ENCODE data around the gene LRFN2. TPM values are rescaled to one million over a fixed set of nuclear protein-coding genes. Genes with fewer than 3 reads are reported as not detected.

The LRFN2 gene
- total RNA-seq, 3 donors from 2014 or later = not detected

DNA sequence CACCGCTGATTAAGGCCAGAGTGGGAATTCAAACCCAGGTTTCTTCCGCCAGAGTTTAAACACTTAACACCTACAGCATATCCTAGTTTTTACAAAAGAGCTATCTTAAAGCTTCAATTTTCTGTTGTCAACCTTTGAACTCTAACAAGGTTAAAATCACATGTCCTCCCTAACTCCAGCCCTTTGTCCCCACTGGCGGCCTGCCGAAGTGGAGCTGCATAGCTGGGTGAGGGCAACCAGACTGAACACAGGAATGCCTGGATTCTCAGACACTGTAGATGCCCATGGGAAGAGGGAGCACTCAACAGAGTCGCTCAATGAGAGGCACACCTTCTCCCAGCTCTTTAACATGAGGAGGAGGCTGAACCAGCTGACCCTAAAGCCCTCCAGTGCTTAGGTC is 59.1 kb downstream of the LRFN2 start:
- no peak for ATAC-seq
- peaks cover under 1% of the 10 kb centered on the region for H3K27me3 Mint-ChIP-seq (ENCODE audit: low read depth)
- H3K9me3 Mint-ChIP-seq = no peaks in the 10 kb centered on the region

DNA sequence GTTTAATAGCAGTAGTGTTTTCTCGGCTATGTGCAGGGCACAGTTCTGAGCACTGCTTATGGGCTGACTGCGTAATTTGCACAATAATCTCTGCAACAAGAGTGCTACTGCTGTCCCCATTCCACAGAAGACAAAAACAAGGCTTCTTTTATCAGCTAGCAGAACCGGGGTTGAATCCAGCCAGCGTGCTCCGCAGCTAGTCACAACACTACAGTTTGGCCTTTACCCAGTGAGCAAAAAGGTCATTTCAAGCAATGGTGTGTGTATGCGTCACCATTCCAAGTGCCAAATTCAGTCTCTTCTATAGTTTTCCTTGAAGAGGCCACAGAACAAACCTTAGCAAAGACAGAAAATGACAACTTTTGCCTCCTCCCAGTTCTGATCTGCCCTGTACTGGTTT is 61.1 kb downstream of the LRFN2 start:
- ATAC-seq (no peak), DNase-seq (no peak)
- H3K36me3 Mint-ChIP-seq (ENCODE audit: insufficient read depth) = no peaks in the 10 kb centered on the region
- H3K27me3 Mint-ChIP-seq (ENCODE audit: low read depth) = no peaks in the 10 kb centered on the region
- no peaks in the 10 kb centered on the region for H3K9me3 Mint-ChIP-seq
- H3K4me1 Mint-ChIP-seq (ENCODE audit: low read depth) = no peaks in the 10 kb centered on the region
- no peak overlapping the region for H3K4me3 Mint-ChIP-seq

More for the DNA sequence above, 59.1 kb downstream of the LRFN2 start:
- Mint-ChIP-seq H3K4me1 (ENCODE audit: low read depth) (no peaks in the 10 kb centered on the region), H3K36me3 (ENCODE audit: insufficient read depth) (no peaks in the 10 kb centered on the region), H3K4me3 (no peak overlapping the region)
- no peak for DNase-seq

DNA sequence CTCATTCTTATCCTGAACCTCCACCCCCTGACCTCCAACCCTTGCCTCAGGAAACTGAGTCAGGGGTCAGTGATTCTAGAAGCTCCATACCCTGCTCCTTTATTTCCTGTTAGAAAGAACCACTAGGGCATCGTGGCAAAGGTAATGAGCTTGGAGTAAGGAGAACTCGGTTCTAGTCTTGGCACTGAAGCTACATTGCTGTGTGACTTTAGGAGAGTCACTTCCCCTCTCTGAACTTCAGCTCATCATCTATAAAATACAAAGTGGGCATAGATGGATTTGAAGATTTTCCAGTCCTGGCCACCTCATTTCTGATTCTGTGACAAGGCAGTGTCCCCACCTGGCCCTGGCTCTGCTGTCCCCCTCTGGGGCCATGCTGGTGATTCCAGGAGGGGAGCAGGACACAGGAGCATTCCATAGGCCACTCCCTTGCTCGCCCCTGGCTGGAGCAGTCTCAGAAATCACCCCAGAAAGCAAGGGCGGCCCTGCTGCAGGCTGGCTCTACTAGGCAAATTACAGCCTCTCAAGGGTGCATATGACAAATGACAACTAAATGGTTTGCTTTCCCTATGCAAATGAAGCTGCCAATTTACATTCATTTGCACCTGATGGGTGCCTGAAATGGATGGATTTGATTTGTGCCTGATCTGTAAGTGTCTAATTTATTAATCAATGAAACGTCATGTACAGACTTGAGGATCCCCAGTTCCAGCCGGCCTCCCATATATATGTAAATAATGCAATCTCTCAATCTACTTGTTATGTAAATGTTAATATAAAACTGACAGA is 62.2 kb downstream of the LRFN2 start:
- H3K4me3 Mint-ChIP-seq = no peak overlapping the region
- ATAC-seq (no peak), DNase-seq (no peak)
- H3K4me1 Mint-ChIP-seq (ENCODE audit: low read depth) = peaks cover under 1% of the 10 kb centered on the region
- no peaks in the 10 kb centered on the region for H3K27me3 Mint-ChIP-seq (ENCODE audit: low read depth)
- H3K9me3 Mint-ChIP-seq = no peaks in the 10 kb centered on the region
- no peaks in the 10 kb centered on the region for H3K36me3 Mint-ChIP-seq (ENCODE audit: insufficient read depth)

DNA sequence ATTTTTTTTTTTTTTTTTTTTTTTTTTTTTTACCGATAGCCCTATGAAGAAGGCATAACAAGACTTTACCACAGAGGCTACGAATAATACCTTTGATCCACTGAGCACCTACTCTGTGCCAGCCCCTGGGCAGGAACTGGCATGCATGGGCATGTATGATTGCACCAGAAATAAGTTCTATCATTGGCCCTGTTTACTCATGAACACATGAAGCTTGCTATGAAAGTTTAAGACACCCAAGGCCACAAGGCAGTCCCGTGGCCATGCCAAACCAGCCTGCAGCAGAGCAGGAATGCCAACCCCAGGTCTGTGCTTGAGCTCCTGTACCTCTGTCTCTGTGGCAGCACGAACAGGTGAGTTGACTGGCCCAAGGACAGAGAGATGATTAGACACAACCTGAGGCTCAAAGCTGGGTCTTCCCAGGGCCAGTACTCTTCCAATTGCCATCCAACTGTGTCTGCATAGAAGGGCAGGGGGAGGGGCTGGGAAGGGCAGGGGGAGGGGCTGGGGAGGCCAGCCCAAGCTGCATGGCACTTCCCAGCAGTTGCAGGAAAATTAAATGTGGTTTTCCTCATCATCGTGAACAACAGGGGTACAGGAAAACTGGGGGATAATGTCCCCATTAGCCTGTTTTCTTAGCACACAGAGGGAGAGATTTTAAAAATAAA is 63.5 kb downstream of the LRFN2 start:
- H3K27me3 Mint-ChIP-seq (ENCODE audit: low read depth) = no peaks in the 10 kb centered on the region
- H3K4me1 Mint-ChIP-seq (ENCODE audit: low read depth) = peaks cover 4% of the 10 kb centered on the region
- no peaks in the 10 kb centered on the region for H3K36me3 Mint-ChIP-seq (ENCODE audit: insufficient read depth)
- H3K4me3 Mint-ChIP-seq = no peak overlapping the region
- no peak for ATAC-seq
- DNase-seq = no peak
- no peaks in the 10 kb centered on the region for H3K9me3 Mint-ChIP-seq

DNA sequence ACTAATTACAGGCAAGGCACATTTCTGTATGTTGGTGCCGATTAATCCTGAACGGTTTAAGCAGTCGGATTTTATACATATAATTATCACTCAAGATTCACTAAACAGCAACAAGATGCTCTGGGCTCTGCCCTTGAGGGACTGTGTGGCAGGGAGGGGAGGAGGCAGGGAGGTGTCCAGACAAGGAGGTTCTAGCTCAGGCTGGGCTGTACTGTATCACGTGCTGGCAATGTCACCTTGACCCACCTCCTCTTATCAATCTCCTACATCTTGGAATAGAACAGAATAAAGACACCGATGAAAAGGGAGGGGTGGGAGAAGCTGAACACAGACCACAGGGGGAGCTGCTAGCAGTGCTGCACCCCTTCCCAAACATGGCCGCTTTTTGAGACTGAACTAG is 65.7 kb downstream of the LRFN2 start:
- H3K36me3 Mint-ChIP-seq (ENCODE audit: insufficient read depth) = no peaks in the 10 kb centered on the region
- ATAC-seq = no peak
- no peak for DNase-seq
- peaks cover 4% of the 10 kb centered on the region for H3K4me1 Mint-ChIP-seq (ENCODE audit: low read depth)
- H3K4me3 Mint-ChIP-seq = no peak overlapping the region
- peaks cover 2% of the 10 kb centered on the region for H3K27me3 Mint-ChIP-seq (ENCODE audit: low read depth)
- no peaks in the 10 kb centered on the region for H3K9me3 Mint-ChIP-seq

DNA sequence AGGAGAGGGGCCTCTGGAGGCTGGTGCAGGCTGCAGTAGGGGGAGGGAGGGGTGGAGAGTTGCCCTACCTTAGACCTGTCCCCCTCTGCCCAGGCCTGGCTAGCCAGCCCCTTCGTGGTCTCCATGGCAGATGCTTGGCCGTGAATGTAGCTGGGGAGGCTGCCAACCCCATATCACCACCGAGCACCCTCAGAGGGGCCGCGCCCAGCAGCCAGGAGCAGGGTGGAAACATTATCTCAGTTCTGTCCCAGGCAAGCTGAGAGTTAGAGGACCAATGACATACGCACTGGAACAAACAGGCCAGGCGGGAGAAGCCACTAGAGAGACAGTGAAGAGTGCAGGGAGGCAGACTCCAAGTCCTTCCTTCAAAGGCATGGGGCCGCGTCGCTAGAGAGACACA is 66.5 kb downstream of the LRFN2 start:
- ATAC-seq (no peak), DNase-seq (no peak)
- H3K9me3 Mint-ChIP-seq = no peaks in the 10 kb centered on the region
- H3K4me3 Mint-ChIP-seq = no peak overlapping the region
- peaks cover 4% of the 10 kb centered on the region for H3K4me1 Mint-ChIP-seq (ENCODE audit: low read depth)
- no peaks in the 10 kb centered on the region for H3K36me3 Mint-ChIP-seq (ENCODE audit: insufficient read depth)
- peaks cover 2% of the 10 kb centered on the region for H3K27me3 Mint-ChIP-seq (ENCODE audit: low read depth)

DNA sequence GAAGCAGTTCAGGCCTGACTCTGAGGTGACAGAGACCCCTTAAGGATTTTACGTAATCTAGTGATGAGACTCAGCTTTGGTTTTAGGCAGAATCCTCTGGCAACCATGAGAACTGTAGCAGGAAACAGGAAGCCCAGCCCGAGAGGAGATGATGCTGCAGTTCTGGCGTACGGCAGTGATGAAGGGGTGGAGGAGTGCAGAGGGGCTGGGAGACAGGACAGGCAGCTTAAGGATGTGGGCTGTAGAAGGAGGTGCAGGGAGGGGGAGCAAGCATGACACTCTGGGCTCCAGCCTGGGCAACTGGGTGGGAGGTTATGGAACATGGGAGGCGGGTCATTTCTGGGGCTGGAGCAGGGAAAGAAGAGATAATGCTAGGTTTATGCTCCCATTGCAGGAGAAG is 67.1 kb downstream of the LRFN2 start:
- DNase-seq = no peak
- no peaks in the 10 kb centered on the region for H3K36me3 Mint-ChIP-seq (ENCODE audit: insufficient read depth)
- peaks cover 2% of the 10 kb centered on the region for H3K27me3 Mint-ChIP-seq (ENCODE audit: low read depth)
- no peak overlapping the region for H3K4me3 Mint-ChIP-seq
- H3K9me3 Mint-ChIP-seq = no peaks in the 10 kb centered on the region
- no peak for ATAC-seq
- peaks cover 4% of the 10 kb centered on the region for H3K4me1 Mint-ChIP-seq (ENCODE audit: low read depth)

DNA sequence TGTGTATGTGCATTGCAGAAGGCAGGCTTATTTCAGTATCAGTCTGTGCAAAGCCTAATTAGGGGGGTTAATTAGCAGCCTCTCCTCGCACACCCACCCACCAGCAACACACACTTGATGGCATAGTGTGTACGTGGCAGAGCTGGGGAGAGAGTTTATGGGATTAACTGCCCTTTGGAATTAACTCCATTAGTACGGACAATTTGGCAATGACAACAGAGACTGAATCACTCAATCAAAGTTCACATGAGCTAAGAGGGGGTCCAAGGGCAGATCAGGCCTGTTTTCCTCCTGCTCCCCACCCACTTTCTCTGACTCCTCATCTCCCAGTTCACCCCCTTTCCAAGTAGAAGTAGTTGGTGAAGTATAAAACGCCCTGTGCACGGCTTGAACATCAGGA is 69.5 kb downstream of the LRFN2 start:
- H3K4me1 Mint-ChIP-seq (ENCODE audit: low read depth) = peaks cover 4% of the 10 kb centered on the region
- ATAC-seq = no peak

DNA sequence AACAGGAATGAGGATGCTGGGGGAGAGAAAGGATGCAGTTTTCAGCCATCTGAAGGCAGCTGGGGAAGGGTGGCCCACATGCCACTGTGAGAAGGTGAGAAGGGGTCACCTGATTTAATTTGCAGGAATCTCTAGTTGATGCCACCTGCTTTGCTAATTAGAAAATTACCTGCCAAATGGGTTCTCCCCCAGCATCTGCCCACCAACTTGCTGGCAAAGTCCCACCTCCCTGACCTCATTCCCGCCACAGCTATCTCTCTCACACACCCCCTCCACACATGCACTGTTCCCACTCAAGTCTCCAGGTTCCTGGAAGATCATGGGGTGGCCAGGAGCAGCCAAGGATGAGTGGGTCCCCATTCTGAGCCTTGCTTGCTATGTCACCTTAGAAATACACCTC is 70.7 kb downstream of the LRFN2 start:
- Mint-ChIP-seq H3K9me3 (no peaks in the 10 kb centered on the region), H3K36me3 (ENCODE audit: insufficient read depth) (no peaks in the 10 kb centered on the region), H3K4me3 (no peak overlapping the region), H3K4me1 (ENCODE audit: low read depth) (peaks cover 4% of the 10 kb centered on the region), H3K27me3 (ENCODE audit: low read depth) (peaks cover 2% of the 10 kb centered on the region)
- DNase-seq (no peak), ATAC-seq (no peak)

More for the DNA sequence above, 69.5 kb downstream of the LRFN2 start:
- H3K27me3 Mint-ChIP-seq (ENCODE audit: low read depth) = peaks cover 2% of the 10 kb centered on the region
- no peaks in the 10 kb centered on the region for H3K9me3 Mint-ChIP-seq
- H3K36me3 Mint-ChIP-seq (ENCODE audit: insufficient read depth) = no peaks in the 10 kb centered on the region
- DNase-seq = no peak
- no peak overlapping the region for H3K4me3 Mint-ChIP-seq

DNA sequence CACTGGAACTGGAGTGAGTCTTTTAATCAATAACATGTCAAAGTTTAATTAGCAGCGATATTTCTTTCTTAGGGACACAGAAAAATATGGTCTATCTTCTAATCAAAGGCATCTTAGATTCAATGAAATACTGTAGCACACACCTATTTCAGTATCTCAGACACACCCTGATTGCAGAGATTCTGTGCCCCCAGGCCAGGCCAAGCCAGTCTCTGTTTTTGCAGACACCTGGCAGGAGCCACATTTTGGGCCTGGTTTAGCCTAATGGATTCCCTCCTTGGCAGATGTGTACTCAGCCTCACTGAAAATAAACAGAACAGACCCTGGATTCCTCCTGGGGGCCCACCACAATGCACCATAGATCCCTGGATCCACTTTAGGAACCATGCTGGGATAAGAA is 74.8 kb downstream of the LRFN2 start:
- Mint-ChIP-seq H3K4me3 (no peak overlapping the region), H3K9me3 (no peaks in the 10 kb centered on the region), H3K36me3 (ENCODE audit: insufficient read depth) (no peaks in the 10 kb centered on the region), H3K4me1 (ENCODE audit: low read depth) (peaks cover 5% of the 10 kb centered on the region), H3K27me3 (ENCODE audit: low read depth) (no peaks in the 10 kb centered on the region)
- no peak for ATAC-seq
- DNase-seq = no peak

DNA sequence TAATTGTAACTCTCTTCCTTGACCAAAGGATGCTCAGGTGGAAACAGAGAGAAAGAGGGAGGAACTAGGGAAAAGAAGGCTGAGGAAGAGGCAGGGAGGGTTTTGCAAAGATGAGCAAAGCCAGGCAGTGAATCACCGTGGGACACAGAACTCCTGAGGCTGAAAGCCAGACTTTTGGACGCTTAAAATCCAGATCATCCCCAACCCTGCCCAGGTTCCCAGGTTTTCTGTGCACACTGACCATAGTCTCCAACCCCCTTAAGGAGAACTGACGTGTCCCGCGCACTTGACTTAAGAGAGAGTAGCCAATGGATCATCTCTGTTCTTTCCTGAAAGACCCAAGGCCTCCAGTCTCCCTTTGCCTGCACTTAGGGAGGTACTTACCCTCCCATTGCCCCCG is 75.3 kb downstream of the LRFN2 start:
- H3K4me3 Mint-ChIP-seq = no peak overlapping the region
- DNase-seq (no peak), ATAC-seq (no peak)
- H3K27me3 Mint-ChIP-seq (ENCODE audit: low read depth) = no peaks in the 10 kb centered on the region
- H3K4me1 Mint-ChIP-seq (ENCODE audit: low read depth) = peaks cover 5% of the 10 kb centered on the region
- no peaks in the 10 kb centered on the region for H3K36me3 Mint-ChIP-seq (ENCODE audit: insufficient read depth)
- no peaks in the 10 kb centered on the region for H3K9me3 Mint-ChIP-seq

DNA sequence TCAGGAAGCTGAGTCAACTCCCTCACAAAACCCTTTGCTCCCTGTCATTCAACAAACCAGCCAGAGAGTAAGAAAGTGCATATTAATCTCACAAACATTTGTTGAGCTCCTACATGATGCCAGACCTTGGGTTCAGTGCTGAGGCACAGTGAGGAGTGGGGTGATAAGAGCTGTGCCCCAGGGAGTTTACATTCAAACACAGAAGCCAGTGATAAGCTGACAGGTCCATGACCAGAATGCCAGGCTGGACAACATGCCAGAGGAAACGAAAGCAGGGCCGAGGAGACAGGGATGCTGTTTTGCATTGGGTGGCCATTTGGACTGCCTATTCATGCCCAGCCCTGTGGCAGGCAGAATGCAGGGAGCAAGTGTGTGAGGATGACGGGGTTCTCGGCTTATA is 76.7 kb downstream of the LRFN2 start:
- H3K9me3 Mint-ChIP-seq = no peaks in the 10 kb centered on the region
- DNase-seq (no peak), ATAC-seq (no peak)
- no peak overlapping the region for H3K4me3 Mint-ChIP-seq
- H3K4me1 Mint-ChIP-seq (ENCODE audit: low read depth) = peaks cover 5% of the 10 kb centered on the region
- H3K27me3 Mint-ChIP-seq (ENCODE audit: low read depth) = no peaks in the 10 kb centered on the region
- no peaks in the 10 kb centered on the region for H3K36me3 Mint-ChIP-seq (ENCODE audit: insufficient read depth)

DNA sequence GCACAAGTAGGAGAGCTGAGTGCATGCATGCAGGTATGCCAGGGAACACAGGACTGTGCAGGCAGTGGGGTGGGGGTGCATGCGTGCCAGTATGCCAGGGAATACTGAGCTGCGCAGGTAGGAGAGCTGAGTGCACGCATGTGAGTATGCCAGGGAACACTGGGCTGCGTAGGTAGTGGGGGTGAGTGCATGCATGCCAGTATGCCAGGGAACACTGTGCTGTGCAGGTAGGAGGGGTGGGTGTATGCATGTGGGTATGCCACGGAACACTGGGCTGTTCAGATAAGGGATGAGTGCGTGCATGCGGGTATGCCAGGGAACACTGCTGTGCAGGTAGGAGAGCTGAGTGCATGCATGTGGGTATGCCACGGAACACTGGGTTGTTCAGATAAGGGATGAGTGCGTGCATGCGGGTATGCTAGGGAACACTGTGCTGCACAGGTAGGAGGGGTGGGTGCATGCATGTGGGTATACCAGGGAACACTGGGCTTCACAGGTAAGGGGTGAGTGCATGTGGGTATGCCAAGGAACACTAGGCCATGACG is 77.4 kb downstream of the LRFN2 start:
- Mint-ChIP-seq H3K9me3 (no peaks in the 10 kb centered on the region), H3K36me3 (ENCODE audit: insufficient read depth) (no peaks in the 10 kb centered on the region)
- ATAC-seq = no peak

DNA sequence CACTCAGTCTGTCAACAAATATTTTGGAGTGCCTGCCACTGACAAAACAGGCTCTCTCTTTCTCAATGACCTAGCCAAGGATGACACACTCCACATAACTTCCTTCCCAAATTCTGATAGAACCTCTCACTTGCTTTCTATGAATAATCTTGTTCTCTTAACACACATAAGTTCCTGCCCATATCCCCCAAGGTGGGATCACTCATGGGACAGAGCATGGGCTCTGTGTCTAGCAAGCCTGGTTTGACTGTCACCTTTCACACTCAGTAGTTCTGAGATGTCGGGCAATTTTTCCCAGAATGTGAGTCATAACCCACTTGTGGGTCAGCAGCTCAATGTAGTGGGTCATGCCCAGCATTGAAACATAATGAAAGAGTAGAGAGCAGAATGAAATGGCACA is 78.1 kb downstream of the LRFN2 start:
- DNase-seq = no peak
- no peak for ATAC-seq
- no peaks in the 10 kb centered on the region for H3K36me3 Mint-ChIP-seq (ENCODE audit: insufficient read depth)

More for the DNA sequence above, 77.4 kb downstream of the LRFN2 start:
- Mint-ChIP-seq H3K4me1 (ENCODE audit: low read depth) (peaks cover 5% of the 10 kb centered on the region), H3K27me3 (ENCODE audit: low read depth) (no peaks in the 10 kb centered on the region), H3K4me3 (no peak overlapping the region)
- DNase-seq = no peak

DNA sequence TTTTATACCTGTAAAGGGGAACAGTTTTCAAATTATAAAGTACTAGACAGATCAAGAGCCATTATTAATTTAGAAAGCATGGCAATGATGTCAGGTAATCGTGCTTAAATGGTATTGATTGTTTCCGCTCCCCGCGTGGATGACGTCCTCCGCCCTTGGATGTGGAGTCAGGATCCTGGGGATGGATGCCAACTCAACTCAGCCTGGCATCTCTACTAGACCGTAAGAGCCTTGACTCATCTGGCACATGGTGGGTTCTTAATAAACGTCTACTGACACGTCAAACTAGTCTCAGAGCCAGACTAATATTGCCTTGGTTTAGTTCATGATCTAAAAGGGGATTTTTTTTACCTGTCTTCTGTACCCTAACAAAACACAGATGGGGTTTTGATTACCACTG is 80.2 kb downstream of the LRFN2 start:
- no peaks in the 10 kb centered on the region for H3K27me3 Mint-ChIP-seq (ENCODE audit: low read depth)
- no peaks in the 10 kb centered on the region for H3K36me3 Mint-ChIP-seq (ENCODE audit: insufficient read depth)
- peaks cover 5% of the 10 kb centered on the region for H3K4me1 Mint-ChIP-seq (ENCODE audit: low read depth)
- no peak overlapping the region for H3K4me3 Mint-ChIP-seq
- no peaks in the 10 kb centered on the region for H3K9me3 Mint-ChIP-seq
- ATAC-seq (no peak), DNase-seq (no peak)

More for the DNA sequence above, 78.1 kb downstream of the LRFN2 start:
- Mint-ChIP-seq H3K4me3 (no peak overlapping the region), H3K9me3 (no peaks in the 10 kb centered on the region), H3K27me3 (ENCODE audit: low read depth) (no peaks in the 10 kb centered on the region), H3K4me1 (ENCODE audit: low read depth) (peaks cover 5% of the 10 kb centered on the region)

Measured in activated T-cell treated with anti-CD3 and anti-CD28 coated beads, Interleukin-2, amount 50 U/mL, for 4 hours (primary cell).